Gastroesophageal sphincter (tissue), 3 donors: ENCODE data around the gene ZNF507.

Source experiments
- POLR2A ChIP-seq, 2 donors: fragments of 450-650 bp; IDR thresholded peaks; one replicate each; pipeline ENCODE4 v1.6.1; 2017; ENCODE audit warnings: antibody characterized with exemption in 2 of 2, mild to moderate bottlenecking in 2 of 2, moderate library complexity in 1 of 2
- POLR2AphosphoS5 ChIP-seq: sonication (generic); formaldehyde crosslinking; IDR thresholded peaks from one replicate; pipeline ENCODE4 v1.6.1; 2017; ENCODE audit warnings: antibody characterized with exemption
- TF ChIP-seq, protein P1 (sequence below), 4 experiments: fragments of 200-600 bp in 2 of 4; fragments of 450-650 bp in 2 of 4; sonication (generic) in 1 of 4; IDR thresholded peaks; one replicate each; pipeline ENCODE4 v1.5.1; 2017 to 2019; ENCODE audit warnings: antibody characterized with exemption in 4 of 4, mild to moderate bottlenecking in 2 of 4, moderate library complexity in 2 of 4

GRCh38 chr19:32396046-32396652 lies 50.7 kb downstream of the ZNF507 start:
- TF ChIP-seq POLR2A (IDR thresholded peaks at IDR 0.05) (no peak), POLR2AphosphoS5 (no peak)
- TF ChIP-seq, protein P1, sequence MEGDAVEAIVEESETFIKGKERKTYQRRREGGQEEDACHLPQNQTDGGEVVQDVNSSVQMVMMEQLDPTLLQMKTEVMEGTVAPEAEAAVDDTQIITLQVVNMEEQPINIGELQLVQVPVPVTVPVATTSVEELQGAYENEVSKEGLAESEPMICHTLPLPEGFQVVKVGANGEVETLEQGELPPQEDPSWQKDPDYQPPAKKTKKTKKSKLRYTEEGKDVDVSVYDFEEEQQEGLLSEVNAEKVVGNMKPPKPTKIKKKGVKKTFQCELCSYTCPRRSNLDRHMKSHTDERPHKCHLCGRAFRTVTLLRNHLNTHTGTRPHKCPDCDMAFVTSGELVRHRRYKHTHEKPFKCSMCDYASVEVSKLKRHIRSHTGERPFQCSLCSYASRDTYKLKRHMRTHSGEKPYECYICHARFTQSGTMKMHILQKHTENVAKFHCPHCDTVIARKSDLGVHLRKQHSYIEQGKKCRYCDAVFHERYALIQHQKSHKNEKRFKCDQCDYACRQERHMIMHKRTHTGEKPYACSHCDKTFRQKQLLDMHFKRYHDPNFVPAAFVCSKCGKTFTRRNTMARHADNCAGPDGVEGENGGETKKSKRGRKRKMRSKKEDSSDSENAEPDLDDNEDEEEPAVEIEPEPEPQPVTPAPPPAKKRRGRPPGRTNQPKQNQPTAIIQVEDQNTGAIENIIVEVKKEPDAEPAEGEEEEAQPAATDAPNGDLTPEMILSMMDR (IDR thresholded peaks at IDR 0.05), result no peak
